Activated effector memory CD4-positive, alpha-beta T cell treated with anti-CD3 and anti-CD28 coated beads, Interleukin-2, amount 50 U/mL, for 16 hours (primary cell): ENCODE data around the gene ACOXL.

Source experiments
- DNase-seq: peaks from one replicate; pipeline ENCODE4 v3.0.0-alpha.2; 2020

Gene ACOXL

DNA sequence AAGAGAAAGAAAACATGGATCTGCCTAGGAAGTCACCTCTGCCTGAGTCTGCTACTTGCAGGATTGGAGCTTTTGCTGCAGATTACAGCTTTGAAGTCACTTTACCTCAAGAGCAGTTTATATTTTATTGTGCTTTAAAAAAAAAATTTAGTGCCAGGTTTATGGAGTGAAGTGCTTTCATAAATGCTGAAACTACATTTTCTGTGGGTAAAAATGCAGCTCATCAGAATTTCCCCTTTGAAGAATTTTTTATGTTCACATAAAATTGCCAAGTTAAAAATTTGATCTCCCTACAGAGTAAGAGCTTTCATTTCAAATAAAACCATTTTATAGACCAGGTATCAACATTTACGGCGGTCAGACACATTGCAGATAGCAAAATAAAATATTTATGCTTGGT, 413.6 kb downstream of the ACOXL start:
- no peak for DNase-seq

DNA sequence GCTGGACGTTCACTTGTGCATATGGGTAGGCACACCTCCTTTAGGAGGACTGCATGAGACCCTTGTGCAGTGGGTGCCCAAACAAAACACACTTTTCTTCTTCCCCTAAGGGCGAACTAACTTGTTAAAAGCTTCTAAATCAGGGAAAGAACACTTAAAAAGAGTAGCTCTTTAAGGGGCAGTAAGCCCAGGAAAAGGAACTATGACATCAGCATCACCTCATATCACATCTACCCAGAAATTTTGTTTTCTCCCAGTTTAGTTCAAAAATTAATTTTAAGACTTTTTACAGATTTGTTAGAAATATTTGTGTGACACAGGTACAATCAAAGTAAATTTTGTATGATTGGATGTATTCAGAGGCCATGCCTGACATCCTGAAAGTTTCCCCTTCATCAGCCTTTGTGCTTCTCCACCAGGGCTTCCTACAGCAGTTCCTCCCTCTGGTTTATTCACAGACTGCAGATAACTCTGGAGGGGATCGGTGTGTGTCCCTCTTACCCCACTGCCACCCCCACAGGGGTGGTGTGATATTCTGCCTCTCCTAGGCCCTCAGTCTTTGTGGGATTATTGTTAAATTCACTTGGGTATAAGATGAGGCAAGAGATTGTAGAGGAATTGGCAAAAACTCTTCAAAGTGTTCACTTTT, 416.0 kb downstream of the ACOXL start:
- DNase-seq, result no peak

DNA sequence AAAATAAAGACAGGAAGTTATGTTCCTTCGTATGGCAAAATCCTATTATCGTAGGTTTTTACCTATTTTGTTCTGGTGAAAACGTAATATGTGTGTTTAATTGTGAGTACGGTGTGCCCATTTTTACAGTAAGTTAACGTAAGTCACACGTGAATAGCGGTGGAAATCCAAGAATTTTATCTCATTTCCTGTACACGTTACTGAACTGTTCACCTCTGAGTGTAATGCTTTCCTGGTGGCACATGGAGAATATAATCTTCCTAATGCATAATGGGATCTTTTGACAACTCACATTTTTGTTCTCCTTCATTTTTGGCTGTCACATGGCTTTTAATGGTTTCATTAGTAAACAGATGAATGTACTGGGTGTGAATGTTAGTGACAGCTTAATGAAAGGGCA, 416.6 kb downstream of the ACOXL start:
- no peak for DNase-seq

DNA sequence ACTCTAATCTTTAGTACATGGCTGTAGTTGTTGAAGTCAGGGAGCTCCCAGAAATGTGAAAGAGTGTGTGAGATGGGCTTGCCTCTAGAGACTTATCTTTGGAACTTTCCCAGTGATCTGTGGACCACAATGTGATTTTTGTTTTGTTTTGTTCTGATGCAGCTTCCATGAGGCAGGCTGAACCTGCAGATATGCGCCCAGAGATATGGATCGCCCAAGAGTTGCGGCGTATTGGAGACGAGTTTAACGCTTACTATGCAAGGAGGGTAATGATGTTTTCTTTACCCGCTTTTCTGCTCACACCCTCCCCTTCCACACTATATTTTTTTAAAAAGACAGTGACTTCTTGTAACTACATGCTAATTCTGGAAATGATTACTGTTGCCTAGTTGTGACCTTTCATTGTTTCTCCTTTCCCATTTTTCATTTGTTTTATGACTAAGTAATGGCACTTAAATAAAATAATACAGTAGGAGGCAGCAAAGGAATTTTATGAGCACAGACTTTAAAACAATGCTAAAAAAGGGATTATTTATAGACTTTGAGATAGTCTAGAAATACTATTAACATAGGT, 417.6 kb downstream of the ACOXL start:
- DNase-seq, result no peak

- DNase-seq, result no peak
Observed at GRCh38 chr2:111154758-111155157, 422.4 kb downstream of the ACOXL start.

GRCh38 chr2:111155610-111156009, 423.2 kb downstream of the ACOXL start:
- DNase-seq, result no peak

- no peak for DNase-seq
Observed at GRCh38 chr2:111156529-111156928, 424.2 kb downstream of the ACOXL start.

GRCh38 chr2:111157071-111157661, 424.8 kb downstream of the ACOXL start:
- DNase-seq, result no peak

DNA sequence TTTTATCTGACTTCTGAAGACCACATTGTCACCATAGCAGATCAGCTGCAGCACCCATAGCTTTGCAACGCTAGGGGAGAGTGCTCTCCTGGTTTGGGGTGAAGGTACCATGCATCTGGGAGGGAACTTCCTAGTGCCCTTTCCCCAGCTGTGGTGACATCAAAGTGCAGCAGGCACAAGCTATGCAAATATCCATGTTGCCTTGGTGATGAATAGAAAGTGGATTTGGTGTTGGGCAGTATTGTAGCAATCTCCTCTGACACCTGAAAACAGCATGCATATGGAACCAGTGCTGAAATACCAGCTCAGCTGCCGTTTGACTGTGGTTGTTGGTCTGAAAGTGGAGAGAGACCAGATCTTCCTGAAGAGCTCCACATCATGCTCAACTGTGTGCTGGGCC, 425.4 kb downstream of the ACOXL start:
- no peak for DNase-seq

- no peak for DNase-seq
Observed at GRCh38 chr2:111159641-111160040, 427.3 kb downstream of the ACOXL start.

DNA sequence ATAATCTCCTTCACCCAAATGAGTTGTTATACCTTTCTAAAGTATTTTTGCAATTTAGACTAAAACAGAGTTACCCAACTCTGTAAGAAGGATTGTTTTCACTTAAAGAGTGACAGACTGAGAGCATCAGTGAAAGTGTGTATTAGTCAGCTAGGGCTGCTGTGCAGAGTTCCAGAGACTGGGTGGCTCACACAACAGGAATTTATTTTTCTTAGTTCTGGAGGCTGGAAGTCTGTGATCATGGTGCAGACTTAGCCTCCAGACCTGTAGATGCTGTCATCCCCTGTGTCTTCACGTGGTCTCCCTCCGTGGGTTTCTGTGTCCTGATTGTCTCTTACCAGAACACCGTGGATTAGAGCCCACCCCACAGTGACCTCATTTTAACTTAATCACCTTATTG, 428.4 kb downstream of the ACOXL start:
- DNase-seq, result no peak

DNA sequence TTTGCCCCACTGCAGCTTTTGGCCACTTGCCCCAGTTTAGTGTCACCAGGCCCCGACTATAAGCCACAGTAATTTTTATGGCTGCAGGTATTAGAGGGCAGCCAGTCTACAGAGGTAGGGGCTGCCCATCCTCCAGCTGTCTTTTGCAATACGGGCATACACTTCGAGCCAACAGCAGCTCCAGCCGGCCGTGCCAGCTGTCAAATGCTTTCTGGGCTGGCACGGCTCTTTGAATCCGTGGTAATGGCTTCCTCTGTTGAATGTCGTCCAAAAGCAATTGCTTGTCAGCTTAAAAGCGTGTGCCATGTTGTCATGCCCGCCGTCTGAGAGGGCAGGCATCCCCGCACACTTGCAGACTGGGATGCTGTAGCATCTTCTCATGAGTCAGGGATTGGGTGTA, 429.6 kb downstream of the ACOXL start:
- DNase-seq, result no peak

GRCh38 chr2:111162718-111163331, 430.5 kb downstream of the ACOXL start:
- DNase-seq, result no peak

DNA sequence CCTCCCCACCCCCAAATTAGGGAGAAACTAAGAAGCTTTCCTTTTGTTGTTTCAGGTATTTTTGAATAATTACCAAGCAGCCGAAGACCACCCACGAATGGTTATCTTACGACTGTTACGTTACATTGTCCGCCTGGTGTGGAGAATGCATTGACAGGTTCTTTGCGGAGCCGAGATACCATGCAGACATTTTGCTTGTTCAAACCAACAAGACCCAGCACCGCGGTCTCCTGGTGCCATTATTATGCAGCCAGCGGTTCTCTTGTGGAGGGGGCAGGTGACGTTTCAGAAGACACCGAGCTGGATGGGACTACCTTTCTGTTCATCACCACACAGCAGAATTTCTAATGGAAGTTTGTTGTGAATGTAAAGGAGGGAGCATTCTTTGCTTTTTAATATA, 431.7 kb downstream of the ACOXL start:
- no peak for DNase-seq

GRCh38 chr2:111165084-111165483, 432.7 kb downstream of the ACOXL start:
- DNase-seq, result no peak

GRCh38 chr2:111166115-111166514, 433.7 kb downstream of the ACOXL start:
- DNase-seq, result no peak

DNA sequence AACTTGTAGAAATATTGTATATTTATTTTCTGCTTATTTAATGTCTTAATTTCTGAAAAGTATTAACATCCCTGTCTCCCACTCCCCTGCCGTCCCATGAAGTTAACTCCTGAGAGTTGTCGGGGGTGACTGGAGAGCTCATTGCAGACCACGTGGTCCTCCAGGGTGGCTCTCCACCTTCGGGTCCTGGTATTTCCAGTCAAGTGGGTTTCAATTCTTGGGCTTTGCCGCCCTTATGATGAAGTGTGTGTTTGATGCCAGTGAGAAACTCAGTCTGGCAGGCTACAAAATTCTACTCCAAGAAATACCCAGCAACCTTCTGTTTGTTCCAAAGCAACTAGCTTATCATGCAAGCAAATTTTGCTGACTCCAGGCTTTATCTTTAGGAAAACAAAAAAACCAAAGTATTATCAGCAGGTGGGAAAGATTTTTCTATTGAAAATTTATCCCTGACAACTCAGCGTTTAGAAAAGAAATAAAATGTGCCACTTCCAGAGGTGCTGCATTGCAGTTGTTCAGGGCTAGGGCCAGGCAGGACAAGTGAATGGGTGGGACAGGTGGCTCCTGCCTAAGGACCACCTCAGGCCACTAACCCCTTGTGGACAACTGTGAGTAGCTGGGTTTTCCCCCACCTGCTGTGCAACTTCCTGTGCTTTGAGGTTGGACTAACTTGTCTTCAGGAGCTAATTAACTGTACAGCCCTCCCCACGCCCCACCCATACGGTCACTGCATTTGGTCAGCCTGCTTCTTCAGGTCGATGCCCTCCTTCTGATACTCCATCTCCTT, 434.9 kb downstream of the ACOXL start:
- no peak for DNase-seq

- DNase-seq, result no peak
Observed at GRCh38 chr2:111167863-111168162, 435.4 kb downstream of the ACOXL start.
